OCI-LY1 (cell line): Measurements from ENCODE around the gene DNALI1.

ENCODE experiments used
- EZH2 ChIP-seq: fragments of 200-600 bp; sonication (generic), shearing (Covaris generic); IDR thresholded peaks from 2 replicates; pipeline ENCODE4 v1.8.0; 2017; ENCODE audit warnings: borderline replicate concordance, mixed run types, mild to moderate bottlenecking, antibody characterized with exemption, low read length, moderate library complexity, mixed read lengths
- TF ChIP-seq, protein P1 (sequence below): fragments of 200-600 bp; sonication (generic), shearing (Covaris generic); IDR thresholded peaks from 2 replicates; pipeline ENCODE4 v1.5.1; 2017; ENCODE audit warnings: mild to moderate bottlenecking, antibody characterized with exemption, low read length, moderate library complexity, mixed read lengths

DNA sequence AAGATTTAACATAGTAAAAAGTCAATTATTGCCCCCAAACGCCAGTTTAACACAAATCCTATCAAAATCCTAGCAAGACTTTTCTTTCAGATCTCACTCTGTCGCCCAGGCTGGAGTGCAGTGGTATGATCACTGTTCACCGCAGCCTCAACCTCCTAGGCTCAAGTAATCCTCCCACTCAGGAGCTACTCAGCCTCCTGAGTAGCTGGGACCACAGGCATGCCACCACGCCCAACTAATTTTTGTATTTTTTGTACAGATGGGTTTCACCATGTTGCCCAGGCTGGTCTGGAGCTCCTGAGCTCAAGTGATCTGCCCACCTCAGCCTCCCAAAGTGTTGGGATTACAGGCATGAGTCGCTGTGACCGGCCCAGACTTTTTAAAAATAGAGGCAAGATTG lies 7.4 kb upstream of the DNALI1 start:
- TF ChIP-seq, protein P1, sequence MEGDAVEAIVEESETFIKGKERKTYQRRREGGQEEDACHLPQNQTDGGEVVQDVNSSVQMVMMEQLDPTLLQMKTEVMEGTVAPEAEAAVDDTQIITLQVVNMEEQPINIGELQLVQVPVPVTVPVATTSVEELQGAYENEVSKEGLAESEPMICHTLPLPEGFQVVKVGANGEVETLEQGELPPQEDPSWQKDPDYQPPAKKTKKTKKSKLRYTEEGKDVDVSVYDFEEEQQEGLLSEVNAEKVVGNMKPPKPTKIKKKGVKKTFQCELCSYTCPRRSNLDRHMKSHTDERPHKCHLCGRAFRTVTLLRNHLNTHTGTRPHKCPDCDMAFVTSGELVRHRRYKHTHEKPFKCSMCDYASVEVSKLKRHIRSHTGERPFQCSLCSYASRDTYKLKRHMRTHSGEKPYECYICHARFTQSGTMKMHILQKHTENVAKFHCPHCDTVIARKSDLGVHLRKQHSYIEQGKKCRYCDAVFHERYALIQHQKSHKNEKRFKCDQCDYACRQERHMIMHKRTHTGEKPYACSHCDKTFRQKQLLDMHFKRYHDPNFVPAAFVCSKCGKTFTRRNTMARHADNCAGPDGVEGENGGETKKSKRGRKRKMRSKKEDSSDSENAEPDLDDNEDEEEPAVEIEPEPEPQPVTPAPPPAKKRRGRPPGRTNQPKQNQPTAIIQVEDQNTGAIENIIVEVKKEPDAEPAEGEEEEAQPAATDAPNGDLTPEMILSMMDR: no peak
- TF ChIP-seq EZH2: no peak
